CD4-positive, alpha-beta T cell treated with Interleukin-21 for 1 hour (primary cell): Measurements from ENCODE around the gene RIPK1.

Experiments used
- DNase-seq: peaks from one replicate; pipeline ENCODE4 v3.0.0-alpha.2; 2020

The RIPK1 gene

GRCh38 chr6:3086282-3086946 is 18.1 kb downstream of the RIPK1 start:
- DNase-seq, result no peak

- DNase-seq, result no peak
These were observed 20.2 kb downstream of the RIPK1 start for GRCh38 chr6:3088446-3088845.

GRCh38 chr6:3088968-3089367 is 20.7 kb downstream of the RIPK1 start:
- no peak for DNase-seq

- no peak for DNase-seq
These were observed 21.7 kb downstream of the RIPK1 start for GRCh38 chr6:3090013-3090412.

GRCh38 chr6:3094815-3095214 is 26.5 kb downstream of the RIPK1 start:
- no peak for DNase-seq

GRCh38 chr6:3102875-3103274 is 34.6 kb downstream of the RIPK1 start:
- no peak for DNase-seq

GRCh38 chr6:3108746-3109414 is 40.6 kb downstream of the RIPK1 start:
- DNase-seq, result no peak

GRCh38 chr6:3109761-3110160 is 41.5 kb downstream of the RIPK1 start:
- DNase-seq, result no peak

- no peak for DNase-seq
These were observed 46.1 kb downstream of the RIPK1 start for GRCh38 chr6:3114377-3114776.

GRCh38 chr6:3117912-3118352 is 49.6 kb downstream of the RIPK1 start:
- no peak for DNase-seq

- DNase-seq, result peak; percentile 98
These were observed 50.2 kb downstream of the RIPK1 start, which contains the start of gene BPHL for GRCh38 chr6:3118353-3119039. Gene BPHL, plus strand, starts transcription at chr6:3118711. Its CDS starts 30 bp downstream, at chr6:3118741.

- no peak for DNase-seq
These were observed 50.9 kb downstream of the RIPK1 start for GRCh38 chr6:3119040-3119723.

- DNase-seq, result no peak
These were observed 52.4 kb downstream of the RIPK1 start for GRCh38 chr6:3120765-3121089.

- DNase-seq, result no peak
These were observed 54.5 kb downstream of the RIPK1 start for GRCh38 chr6:3122823-3123182.

- no peak for DNase-seq
These were observed 56.4 kb downstream of the RIPK1 start for GRCh38 chr6:3124667-3125066.

GRCh38 chr6:3125815-3126214 is 57.5 kb downstream of the RIPK1 start:
- DNase-seq, result no peak

- no peak for DNase-seq
These were observed 60.2 kb downstream of the RIPK1 start for GRCh38 chr6:3128356-3129108.

GRCh38 chr6:3131695-3132094 is 63.4 kb downstream of the RIPK1 start:
- no peak for DNase-seq

- no peak for DNase-seq
These were observed 65.2 kb downstream of the RIPK1 start for GRCh38 chr6:3133515-3133914.

GRCh38 chr6:3135668-3136291 is 67.5 kb downstream of the RIPK1 start:
- no peak for DNase-seq

- no peak for DNase-seq
These were observed 68.2 kb downstream of the RIPK1 start for GRCh38 chr6:3136292-3137011.
